ENCODE results near the gene DRICH1.

GRCh38 chr22:23678133-23678532 is 46.0 kb upstream of the DRICH1 start:
- TF ChIP-seq CTCF (IDR thresholded peaks at IDR 0.05) (no peak), POLR2A (IDR thresholded peaks at IDR 0.05) (no peak)

Measured in thyroid gland (tissue), 4 donors.